SKM-1 (cell line): Measurements from ENCODE around the gene CDHR1.
A peak's percentile ranks its signal among the peaks of the same experiment; 100 is the strongest.

Experiments
- DNase-seq: peaks from one replicate; lab custom pipeline; 2025; ENCODE audit not compliant: unreplicated experiment; lab: John Stamatoyannopoulos, UW

CDHR1 gene

DNA sequence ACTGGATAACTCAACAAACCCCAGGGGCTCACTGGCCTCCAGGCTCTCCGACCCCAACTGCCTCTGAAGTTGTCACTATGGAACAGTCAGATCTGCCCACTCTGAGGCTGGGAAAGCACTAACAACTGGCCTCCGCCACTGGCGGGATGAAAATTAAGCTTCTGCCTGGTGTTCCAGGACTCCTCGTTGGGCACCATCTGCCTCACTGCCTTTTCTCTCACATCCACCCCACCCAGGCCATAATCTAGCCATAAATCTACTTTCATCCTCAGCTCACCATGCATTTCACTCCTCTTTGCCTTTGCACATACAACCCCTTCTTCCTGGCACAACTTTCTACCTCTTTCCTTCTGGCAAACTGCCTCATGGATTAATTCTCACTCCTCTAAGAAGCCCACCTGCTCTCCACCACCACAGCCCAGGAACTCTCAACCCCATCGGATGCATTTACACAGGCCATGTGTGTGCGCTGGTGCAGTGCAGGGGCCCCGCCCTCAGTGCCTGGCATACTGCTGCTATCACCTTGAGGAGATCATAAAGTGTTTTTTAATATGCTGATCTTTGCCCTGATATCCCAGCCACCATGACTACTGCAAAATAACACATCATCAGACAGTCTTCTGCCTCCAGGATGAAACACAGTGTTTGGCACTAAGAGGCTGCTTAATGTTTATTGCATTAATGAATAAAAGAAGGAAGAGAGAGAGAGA is 4.0 kb downstream of the CDHR1 start:
- DNase-seq, result no peak

DNA sequence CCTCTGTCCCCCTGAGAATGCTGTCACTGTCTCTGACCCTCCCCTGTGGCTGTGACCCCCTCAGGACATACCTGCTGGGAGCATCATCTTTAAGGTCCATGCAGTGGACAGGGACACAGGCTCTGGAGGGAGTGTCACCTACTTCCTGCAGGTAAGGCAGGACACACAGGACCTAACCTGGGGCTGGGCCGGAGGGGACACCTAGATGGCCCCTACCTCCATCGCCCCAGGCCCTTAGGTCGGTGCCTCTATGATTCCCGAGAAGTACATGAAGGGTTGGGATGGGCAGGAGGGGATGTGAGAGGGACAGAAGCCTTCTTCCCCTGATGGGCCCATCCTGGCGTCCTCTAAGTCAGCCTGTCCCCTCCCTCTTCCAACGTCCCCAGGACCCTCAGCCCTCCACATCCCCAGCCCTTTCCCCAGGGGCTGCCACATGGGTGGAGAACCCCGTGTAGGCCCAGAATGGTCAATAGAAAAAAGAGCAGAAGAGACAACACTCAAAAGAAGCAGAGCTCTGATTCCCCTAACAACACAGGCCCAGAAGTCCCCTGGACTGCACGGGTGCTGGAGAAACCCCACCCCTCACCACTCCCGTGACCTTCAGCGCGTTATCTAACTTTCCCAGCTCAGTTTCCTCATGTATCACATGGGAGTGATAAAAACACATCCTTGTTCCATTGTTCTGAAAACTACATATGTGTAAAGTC is 6.4 kb downstream of the CDHR1 start:
- DNase-seq, result no peak

DNA sequence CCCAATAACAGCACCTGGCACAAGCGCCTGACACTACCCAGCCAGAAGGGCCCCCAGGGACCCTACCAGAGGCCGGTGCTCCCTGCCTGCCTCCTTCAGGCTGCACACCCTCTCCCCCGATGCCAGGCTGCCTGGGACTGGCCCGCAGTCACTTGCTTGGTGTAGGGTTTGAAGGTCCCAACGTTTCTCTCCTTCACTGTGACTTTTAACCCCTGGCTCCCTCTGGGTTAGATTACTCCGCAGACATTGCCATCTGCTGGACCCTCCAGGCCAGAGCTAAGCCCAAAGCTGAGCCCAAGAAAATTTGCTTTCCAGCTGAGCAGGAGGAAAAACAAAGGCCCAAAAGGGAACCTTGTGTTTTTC is 6.9 kb downstream of the CDHR1 start:
- no peak for DNase-seq

DNA sequence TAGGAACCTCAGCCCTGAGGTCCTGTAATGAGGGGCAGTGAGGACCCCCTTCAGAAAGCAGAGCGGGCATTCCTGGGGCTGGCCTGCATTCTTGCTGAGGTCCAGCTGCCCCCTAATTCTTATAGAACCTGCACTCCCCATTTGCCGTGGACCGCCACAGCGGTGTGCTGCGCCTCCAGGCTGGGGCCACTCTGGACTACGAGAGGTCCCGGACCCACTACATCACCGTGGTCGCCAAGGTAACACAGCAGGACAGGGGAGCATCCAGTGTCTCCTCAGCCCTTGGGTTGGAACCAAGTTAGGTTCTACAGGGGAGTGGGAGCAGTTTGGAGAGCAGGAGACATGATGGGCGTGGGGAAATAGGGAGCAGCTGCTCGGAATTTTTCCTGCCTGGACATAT is 7.3 kb downstream of the CDHR1 start:
- no peak for DNase-seq

DNA sequence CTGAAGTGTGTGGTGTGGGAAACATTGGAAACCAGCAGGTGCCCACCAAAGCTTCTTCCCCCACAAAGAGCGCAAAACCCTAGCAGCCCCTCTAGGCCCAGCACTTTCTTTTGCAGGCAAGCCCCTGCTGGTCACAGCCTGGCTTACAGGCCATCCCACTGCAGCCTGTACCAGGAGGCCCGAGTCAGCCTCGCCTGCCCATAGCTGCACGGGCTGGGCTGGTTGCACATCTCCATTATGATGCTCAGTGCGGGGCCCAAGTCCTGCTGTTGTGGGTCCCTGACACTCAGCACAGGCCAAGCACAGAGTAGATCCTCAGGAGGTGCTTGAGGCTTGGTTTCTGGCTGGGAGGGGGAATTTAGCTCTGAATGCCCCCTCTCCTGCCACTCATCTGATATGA is 8.0 kb downstream of the CDHR1 start:
- DNase-seq, result no peak

DNA sequence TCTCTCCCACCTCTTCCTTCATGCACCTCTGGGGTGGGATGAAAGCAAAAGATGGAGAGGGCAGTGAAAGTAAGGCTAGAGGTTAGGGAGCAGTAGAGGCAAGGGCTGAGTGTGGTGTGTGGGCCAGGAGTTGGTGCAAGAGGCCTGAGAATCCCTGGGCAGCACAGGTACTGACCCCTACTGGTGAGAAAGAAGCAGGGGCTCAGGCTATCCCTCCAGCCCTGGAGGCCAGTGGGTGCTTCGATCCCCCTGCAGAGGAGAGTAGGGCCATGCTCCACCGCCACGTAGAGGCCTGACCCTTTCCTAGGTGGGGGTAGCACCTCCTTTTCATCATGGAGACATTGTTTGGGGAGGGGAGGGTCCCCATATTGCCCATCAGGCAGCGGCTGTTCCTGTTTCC is 9.8 kb downstream of the CDHR1 start:
- peak; percentile 12 for DNase-seq

DNA sequence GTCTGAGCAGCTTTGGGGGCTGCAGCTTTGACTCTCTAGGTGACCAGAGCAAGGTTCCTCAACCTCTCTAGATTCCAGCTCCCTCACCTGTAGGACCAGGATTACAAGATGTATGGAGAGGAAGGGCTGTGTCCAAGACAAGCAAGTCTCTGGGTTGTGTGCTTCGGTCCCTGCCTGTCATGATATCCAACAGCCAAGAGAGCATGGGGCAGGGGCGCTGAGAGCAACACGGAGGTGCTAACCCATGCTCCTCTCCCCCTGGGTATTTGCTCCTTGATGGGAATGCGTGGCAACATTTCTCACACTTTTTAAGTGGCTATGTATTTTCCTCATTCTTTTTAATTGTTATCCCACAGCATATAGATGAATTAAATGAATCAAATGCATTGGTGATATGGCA is 10.3 kb downstream of the CDHR1 start:
- DNase-seq, result no peak

DNA sequence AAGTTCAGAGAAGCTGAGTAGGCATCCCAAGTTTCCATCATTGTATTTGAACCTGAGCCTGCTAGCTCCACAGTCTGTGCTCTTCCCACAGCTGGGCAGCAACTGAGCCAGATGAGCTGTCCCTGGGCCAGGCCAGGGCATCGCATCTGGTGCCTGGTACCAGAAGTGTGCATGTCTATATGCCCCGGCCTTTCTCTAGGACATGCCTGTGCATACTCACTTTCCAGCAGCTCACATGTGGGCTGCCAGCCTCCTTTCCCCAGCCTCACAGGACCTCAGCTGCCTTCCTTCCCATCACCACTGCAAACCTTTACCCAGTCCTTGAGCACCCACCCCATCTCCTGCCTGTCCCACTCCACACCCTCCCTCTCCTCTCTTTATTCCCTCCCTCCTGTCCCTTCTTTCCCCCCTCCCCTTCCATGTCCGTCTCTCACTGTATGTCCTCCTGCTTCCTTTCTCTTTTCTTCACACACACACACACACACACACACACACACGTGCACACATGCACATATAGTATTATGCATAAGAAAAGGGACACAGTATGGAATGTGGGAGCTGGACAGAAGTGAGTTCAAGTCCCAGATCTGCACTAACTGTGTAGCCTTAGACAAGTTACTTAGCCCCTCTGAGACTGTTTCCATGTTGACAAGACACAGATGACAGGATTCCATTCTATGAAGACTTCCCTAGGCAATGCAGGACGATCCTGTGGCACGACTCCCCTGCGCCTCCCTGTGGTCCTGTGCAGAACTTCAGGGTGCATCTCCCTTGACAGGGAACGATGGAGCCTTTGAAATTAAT is 10.9 kb downstream of the CDHR1 start:
- DNase-seq, result peak; percentile 20

DNA sequence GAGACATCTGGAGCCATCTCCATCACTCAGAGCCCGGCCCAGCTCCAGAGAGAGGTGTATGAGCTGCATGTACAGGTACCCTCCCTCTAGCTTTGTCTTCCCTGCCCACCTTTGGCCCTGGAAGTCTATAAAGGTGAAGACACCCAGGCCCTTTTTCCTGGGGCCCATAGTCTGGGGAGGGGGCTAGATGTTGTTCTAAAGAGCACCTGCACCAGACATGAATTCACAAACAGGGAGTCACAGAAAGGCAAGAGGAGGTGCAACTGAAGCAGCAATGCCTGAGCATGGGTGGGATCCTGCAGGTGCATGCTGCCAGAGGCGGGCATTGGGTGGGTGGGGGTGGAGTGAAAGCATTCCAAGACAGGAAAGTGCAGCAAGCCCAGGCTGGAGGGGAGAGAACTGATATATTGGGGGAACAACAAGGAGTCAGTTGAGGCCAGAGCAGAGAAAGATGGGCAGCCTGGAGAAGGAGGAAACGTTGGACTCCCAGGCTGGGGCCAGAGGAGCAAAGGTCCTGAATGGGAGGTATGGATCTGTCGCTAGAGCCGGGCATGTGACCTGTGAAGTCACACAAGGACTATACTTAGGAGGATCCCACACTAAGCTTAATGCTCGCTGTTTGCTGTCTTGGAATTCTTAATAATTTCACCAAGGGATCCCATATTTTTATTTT is 11.7 kb downstream of the CDHR1 start:
- DNase-seq, result no peak

DNA sequence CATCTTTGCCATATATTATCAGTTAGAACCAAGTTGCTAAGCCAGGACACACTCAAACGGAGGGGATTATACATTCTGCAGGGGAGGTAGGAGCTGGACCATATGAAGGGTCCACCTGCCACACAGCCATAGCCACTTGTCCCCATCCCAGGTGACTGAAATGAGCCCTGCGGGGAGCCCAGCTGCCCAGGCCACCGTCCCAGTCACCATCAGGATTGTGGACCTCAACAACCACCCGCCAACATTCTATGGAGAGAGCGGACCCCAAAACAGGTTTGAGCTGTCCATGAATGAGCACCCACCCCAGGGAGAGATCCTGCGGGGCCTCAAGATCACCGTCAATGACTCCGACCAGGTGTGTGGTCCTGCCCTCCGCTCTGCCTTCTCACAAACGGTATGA is 13.7 kb downstream of the CDHR1 start:
- DNase-seq, result no peak

DNA sequence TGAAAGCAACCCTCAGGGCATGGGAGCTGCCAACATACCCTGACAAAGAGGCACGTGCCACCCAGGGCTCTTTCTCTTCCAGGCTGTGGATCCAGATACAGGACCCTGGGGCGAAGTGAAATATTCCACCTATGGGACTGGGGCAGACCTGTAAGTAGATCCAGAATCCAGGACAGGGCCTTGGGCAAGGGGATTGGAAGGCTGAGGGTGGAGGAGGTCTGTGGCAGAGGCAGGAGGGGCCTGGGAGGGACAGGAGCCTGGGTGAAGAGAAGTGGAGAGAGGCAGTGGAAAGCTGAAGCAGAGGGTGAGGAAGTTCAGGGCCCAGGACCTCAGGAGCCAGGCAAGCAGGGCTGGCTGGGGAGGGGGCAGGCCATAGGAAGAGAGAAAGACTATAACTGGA is 17.2 kb downstream of the CDHR1 start:
- DNase-seq, result no peak

DNA sequence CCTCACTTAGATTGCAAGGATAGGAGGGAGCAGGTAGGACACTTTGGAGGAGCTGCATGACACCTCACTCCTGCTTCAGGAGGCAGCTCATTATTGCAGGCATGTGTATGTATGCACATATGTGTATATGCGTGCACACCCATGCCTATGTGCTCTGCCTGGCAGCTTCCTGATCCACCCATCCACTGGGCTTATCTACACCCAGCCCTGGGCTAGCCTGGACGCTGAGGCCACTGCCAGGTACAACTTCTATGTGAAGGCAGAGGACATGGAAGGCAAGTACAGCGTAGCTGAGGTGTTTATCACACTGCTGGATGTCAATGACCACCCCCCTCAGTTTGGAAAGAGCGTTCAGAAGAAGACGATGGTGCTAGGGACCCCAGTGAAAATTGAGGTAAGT is 17.7 kb downstream of the CDHR1 start:
- no peak for DNase-seq

DNA sequence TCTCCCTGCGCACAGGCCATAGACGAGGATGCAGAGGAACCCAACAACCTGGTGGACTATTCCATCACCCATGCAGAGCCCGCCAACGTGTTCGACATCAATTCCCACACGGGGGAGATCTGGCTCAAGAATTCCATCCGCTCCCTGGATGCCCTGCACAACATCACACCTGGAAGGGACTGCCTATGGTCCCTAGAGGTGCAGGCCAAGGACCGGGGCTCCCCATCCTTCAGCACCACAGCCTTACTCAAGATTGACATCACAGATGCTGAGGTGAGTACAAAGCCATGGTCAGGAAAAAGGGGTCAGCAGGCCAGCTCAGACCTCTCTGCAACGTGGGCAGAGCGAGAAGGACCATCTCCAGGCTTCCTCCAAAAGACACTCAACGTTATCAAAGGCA is 18.7 kb downstream of the CDHR1 start:
- DNase-seq, result no peak

DNA sequence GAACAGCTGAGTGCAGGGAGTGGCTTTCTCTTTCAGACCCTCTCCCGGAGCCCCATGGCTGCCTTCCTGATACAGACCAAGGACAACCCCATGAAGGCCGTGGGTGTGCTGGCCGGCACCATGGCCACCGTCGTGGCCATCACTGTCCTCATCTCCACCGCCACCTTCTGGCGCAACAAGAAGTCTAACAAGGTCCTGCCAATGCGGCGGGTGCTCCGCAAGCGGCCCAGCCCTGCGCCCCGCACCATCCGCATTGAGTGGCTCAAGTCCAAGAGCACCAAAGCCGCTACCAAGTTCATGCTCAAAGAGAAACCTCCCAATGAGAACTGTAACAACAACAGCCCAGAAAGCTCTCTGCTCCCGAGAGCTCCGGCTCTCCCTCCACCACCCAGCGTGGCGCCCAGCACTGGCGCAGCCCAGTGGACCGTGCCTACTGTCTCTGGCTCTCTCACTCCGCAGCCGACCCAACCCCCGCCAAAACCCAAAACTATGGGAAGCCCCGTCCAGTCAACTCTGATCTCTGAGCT is 19.8 kb downstream of the CDHR1 start:
- DNase-seq, result no peak

DNA sequence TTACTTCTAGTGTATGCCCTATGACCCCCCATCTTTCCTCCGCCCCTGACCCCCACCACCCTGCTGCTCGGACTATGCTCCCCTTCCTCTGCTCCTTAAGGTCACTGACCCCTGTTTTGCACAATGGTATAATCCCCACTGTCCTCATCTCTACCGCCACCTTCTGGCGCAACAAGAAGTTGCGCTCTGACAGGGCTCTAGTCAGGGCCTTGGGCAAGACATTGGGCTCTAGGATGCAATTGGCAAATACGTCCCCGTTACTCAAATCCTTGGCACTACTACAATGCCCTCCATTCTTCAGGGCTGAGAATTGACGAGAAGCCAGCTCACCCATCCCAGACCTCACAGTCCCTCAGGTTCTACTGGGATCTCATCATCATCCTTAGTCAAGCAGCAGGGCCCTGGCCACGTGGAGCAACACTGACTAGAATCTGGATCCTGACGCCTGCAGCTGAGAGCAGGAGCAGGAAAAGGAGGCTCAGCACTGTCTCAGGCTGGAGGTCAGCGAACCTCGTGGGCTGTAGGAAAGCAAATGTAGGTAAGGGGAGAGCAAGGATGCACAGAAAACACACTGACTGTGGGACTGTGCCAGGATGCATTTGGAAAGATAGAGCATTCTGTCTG is 20.4 kb downstream of the CDHR1 start:
- peak; percentile 3 for DNase-seq

DNA sequence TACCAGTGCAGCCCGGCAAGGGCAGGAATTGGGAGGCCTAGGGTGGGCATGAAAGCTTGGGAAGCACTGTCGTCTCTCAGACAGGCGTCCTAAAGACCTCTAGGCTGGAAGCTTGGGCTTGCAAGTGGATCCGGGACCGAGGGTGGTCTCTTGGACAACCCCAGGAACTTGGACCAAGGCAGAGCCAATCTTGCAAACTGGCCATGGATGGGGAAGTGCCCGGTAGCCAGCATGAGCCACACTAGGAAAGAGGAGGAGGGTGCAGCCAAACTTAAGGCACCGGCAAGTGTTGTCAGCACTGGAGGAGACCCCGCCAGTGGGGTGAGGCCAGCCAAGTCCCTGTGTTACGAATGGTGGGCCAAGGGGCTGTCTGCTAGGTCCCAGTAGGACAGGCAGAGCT is 22.5 kb downstream of the CDHR1 start:
- no peak for DNase-seq

DNA sequence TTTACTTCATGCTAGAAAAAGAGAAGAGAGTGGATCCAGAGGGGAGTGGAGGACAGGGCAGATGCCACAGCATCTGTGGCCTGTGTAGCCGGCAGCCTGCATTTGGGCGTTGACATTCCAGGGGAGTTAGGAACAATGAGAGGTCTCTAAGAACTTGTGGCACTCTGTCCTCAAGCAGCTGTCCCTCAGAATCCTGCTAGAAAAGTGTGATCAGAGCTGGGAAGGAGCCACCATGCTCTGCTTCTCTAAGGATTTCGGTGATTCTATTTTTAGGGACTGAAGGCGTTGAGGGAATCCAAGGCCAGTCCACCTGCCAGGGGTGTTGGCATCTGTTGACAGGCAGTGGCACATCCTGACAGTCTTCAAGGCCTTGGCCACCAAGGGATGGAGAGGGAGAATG is 23.4 kb downstream of the CDHR1 start:
- DNase-seq, result no peak

DNA sequence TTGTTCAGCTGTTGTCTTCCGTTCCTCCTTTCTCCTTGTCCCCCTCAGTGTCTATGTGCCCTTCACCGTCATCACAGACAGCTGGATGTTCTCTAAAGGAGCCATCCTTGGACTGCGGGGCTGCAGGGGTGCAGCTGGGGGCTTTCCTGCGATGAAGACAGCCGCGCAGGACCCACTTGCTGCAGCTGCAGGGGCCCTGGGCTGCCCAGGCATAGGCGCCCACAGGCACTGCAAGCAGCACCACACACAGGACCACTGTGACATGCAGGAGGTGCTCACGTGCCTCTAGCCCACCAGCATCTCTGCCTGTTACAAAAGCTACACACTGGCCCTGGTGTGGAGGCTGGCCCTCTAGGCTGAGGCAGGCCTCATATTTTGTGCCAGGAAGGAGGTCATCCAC is 27.6 kb downstream of the CDHR1 start:
- DNase-seq, result no peak

DNA sequence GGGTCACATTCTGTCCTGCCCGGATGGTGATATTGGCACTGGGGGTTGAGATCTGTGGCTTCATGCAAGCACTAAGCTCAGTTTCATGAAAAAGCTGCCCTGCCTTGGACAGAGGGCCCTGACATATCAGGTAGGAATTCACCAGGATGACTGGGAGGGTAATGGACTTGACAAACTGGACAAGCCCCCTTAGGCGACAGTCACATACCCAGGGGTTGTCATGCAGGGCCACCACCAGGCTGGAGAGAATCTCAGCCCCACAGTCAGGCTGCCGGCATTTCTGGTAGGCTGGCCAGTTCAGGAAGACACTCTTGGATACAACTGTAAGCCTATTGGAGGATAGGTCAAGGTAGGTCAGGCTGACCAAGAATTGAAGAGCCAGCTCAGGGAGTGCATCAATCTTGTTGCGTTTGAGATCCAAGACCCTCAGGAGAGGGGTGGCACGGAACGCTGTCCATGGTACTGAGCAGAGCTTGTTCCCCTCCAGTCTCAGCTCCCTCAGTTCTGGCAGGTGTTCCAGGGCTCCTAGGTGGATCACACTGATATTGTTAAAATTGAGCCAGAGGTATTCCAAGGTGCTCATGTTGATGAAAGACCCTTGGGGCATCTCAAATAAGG is 30.2 kb downstream of the CDHR1 start:
- DNase-seq, result no peak

DNA sequence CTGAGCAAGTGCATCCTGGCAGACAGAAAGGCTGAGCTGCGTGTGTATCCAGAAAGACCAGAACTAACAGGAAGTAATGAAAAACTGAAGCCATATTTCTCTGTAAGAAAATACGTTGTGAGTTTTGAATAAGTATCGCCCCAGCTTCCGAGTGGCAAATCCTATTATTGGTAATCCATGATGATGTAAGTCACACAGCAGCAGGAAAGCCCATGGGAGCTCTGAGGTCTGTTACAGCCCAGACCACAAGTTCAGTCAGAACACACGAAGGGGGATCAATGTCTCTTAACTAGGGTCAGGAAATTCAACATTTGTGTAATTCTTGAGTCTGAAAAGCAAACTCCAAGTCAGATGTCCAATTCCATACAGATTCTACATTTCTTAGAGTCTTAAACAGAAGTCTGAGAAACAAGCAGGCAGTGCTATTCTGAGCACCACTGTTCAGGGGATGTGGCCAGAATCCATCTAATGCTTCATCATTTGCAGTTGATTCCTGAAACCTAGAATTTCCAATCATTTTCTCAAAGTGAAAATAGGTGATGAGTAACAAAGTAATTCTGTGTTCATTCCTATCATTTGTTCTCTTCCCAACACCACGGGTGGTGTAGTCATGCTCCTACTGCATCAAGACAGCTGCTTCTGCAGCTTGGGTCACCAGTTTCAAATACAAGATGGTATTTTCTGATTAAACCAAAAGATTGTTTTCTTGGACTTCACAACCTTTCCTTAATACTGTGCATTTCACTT is 31.3 kb downstream of the CDHR1 start, which contains the start of gene LRIT2:
TSS of gene LRIT2 (minus strand) at position 118 of the 747 bp plus-strand sequence. CDS start at position 94, 24 bp downstream.
- DNase-seq, result no peak
